GM19351 (cell line): ENCODE results near the gene JAK3.
"Not testable (repeated sequence)": the region's sequence is repeated elsewhere in the genome, so short reads cannot be mapped to it uniquely, and the experiment has no call there.

Experiments
- ATAC-seq: cut with Tn5 transposase; IDR thresholded peaks from one replicate; pipeline ENCODE4 v1.9.1; 2021; ENCODE audit warnings: mild to moderate bottlenecking, moderate library complexity; ENCODE audit not compliant: unreplicated experiment

The JAK3 gene

DNA sequence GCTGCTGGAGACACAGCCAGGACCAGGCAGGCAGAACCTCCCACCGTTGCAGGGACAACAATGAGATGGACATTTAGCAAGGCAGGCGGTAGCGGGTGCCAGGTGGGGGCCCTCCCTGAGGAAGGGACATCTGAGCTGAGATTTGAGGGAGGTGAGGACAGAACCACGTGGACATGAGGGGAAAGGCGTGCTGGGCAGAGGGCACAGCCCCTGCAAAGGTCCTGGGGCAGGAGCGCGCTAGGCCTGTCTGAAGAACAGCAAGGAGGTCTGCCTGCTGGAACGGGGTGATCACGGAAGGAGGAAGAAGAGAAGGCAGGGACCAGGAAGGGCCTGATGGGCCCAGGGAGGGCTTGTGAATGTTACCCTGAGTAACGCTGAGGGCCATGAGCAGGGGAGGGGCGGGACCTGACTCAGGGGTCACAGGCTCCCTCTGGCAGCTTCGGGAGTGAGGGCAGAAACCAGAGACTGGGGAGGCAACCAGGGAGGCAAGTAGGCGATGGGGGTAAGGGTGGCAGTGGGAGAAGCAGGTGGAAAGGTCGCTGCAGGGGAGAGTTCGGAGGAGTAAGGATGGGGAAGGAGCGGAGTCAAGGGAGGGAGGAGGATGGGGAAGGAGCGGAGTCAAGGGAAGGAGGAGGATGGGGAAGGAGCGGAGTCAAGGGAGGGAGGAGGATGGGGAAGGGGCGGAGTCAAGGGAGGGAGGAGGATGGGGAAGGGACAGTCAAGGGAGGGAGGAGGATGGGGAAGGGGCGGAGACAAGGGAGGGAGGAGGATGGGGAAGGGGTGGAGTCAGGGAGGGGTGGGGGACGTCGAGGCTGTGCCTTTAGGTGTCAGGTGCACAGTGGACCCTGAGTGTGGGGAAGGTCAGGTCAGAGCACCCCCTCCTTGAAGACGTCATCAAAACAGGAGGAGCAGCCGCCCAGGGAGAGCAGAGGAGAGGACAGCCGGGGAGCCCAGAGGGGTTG lies 68.5 kb downstream of the JAK3 start:
- ATAC-seq, result no peak

DNA sequence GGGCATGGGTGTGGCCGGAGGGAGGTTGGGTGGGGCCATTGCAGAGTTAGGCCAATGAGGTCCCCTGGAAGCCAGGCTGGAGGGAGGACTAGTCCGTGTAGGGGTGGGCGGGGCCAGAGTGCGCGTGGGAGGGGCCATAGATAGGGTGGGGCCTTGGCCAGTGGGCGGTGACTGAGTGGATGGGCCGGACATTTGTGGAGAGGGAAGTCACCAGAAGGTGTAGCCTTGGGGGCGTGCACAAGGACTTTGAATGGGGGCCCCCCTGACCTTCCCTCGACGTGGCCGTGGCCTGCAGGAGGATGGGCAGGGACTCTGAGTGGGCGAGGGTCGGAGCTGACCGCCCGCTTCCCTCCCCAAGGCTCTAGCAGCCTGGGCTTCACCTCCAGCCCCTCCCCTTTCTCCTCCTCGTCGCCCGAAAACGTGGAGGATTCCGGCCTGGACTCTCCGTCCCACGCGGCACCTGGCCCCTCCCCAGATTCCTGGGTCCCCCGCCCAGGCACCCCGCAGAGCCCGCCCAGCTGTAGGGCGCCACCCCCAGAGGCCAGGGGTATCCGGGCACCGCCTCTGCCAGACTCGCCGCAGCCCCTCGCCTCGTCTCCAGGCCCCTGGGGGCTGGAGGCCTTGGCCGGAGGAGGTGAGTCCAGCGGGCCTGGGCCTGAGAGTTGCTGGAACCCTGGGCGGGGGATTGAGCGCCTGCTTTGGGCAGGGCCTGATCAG lies 69.4 kb downstream of the JAK3 start:
- no peak for ATAC-seq

DNA sequence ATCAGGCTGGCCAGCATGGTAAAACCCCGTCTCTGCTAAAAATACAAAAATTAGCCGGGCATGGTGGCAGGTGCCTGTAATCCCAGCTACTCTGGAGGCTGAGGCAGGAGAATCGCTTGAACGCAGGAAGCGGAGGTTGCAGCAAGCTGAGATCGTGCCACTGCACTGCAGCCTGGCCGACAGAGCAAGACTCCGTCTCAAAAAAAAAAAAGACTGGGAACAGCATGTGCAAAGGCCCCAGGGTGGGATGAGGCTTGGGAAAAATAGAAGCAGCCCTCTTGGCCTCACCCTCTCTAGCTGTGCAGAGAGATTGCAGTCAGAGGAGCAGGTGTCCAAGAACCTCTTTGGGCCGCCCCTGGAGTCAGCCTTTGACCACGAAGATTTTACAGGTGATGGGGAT lies 69.9 kb downstream of the JAK3 start:
- not testable (repeated sequence) for ATAC-seq

DNA sequence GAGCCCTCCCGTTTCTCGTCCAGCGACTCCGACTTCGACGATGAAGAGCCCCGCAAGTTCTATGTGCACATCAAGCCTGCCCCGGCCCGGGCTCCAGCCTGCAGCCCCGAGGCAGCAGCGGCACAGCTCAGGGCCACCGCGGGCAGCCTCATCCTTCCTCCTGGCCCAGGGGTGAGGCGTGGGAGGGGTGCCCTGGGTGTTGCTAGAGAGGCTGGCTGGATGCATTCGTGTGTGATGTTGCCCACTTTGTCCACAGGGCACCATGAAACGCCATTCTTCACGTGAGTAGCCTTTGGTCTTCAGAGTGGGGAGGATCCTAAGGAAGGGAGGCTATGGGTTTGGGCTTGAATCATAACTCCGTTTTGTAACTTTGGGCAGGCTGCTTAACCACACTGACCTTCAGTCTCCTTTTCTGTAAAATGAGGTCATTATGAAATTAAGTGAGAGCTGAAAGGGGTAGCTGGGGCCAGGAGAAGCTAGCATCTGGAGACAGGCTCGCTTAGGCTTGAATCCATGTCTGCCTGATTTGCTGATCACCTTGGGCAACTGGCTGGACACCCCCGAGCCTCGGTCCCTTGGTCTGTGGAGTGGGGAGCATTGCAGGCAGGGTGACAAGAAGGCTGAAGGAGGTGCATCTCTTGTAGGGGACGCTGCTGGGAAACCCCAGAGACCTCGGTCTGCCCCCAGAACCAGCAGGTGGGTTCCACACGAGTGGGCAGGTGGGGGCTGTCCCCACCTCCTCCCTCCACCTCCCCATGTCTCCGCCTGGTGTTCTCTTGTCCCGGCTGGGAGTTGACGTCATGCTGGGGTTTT lies 71.6 kb downstream of the JAK3 start:
- peak; percentile 65 for ATAC-seq

DNA sequence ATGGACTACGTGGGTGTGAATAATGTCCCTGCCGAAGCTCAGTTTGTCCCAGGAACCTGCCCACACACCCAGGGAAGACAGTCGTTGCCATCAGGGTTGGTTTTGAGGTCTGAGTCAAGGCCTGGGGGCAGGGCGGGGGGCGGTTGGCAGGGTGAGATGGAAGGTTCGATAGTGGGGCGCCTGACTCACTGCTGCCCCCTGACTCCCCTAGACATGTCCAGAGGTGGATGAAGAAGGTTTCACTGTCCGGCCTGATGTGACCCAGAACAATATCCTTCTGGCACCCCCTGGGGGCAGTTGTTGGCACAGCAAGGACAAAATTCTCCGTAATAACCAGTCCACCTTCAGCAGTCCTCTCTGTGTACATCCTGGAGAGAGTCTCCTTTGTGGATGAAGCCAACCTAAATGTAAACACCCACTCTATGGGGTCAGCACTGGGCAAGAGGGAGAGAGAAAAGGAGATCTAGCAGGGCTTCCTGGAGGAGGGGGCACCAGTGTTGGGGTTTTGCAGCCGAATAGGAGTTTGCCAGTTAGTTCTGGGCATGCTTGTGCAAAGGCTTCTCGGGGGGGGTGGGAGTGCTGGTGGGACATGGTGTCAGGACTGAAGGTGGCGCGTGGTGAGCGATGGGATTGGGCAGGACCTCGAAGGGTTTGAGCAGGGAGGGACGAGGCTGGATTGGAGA lies 72.4 kb downstream of the JAK3 start:
- ATAC-seq, result no peak
